Endothelial cell of umbilical vein (primary cell): Measurements from ENCODE around the gene CCDC9. TPM values are rescaled to one million over a fixed set of nuclear protein-coding genes. Genes with fewer than 3 reads are reported as not detected.

Experiments used
- BruUV-seq: library from RNA; stranded (reverse); fragments of 400-500 nt; replicated peaks from 2 replicates; lab custom pipeline; 2021; lab: Mats Ljungman, UMichigan
- CTCF ChIA-PET: fragments of 300-600, 350-600 bp; sonication (Branson Sonifier 250); formaldehyde crosslinking; loops from one replicate; lab custom pipeline; 2021; ENCODE audit warnings: antibody characterized with exemption, inconsistent platforms; lab: Charles Lee
- POLR2A ChIA-PET: fragments of 300-600, 350-600 bp; sonication (Branson Sonifier 250); formaldehyde crosslinking; loops from one replicate; lab custom pipeline; 2021; ENCODE audit warnings: antibody characterized with exemption, inconsistent platforms; lab: Charles Lee
- DNase-seq: peaks from one replicate; pipeline ENCODE4 v3.0.0-alpha.2; 2011; ENCODE audit warnings: low read depth, low spot score
- FAIRE-seq: peaks from 2 replicates; lab custom pipeline; 2011; peaks lifted over from hg19 to GRCh38; lab: Jason Lieb, UNC
- H2AFZ ChIP-seq: 2 replicates; pipeline ENCODE4 v1.6.0; 2012; ENCODE audit warnings: low read depth, low read length, control low read depth, inconsistent platforms
- H3K27ac ChIP-seq: 2 replicates; pipeline ENCODE4 v1.5.1; 2011; ENCODE audit warnings: low read depth, mild to moderate bottlenecking, control low read depth, low read length, moderate library complexity; ENCODE audit not compliant: insufficient read depth
- H3K27me3 ChIP-seq, 2 experiments: 2 replicates each; pipeline versions ENCODE4 v1.6.0 to v1.6.1; 2011; ENCODE audit warnings: low read length in 2 of 2, mixed read lengths in 1 of 2; ENCODE audit not compliant: control insufficient read depth in 2 of 2, insufficient read depth in 2 of 2
- H3K36me3 ChIP-seq, 2 experiments: 2 replicates in 1 of 2; 3 replicates in 1 of 2; pipeline ENCODE4 v1.5.1; 2011; ENCODE audit warnings: low read length in 2 of 2, mild to moderate bottlenecking in 1 of 2, moderate library complexity in 1 of 2; ENCODE audit not compliant: control insufficient read depth in 2 of 2, insufficient read depth in 2 of 2; ENCODE audit errors: extremely low read depth in 1 of 2
- H3K4me1 ChIP-seq: 3 replicates; pipeline ENCODE4 v1.5.1; 2011; ENCODE audit warnings: mild to moderate bottlenecking, low read length; ENCODE audit not compliant: control insufficient read depth, insufficient read depth; ENCODE audit errors: extremely low read depth
- H3K4me2 ChIP-seq: 2 replicates; pipeline ENCODE4 v1.6.1; 2011; ENCODE audit warnings: low read length, control low read depth, mixed read lengths; ENCODE audit not compliant: insufficient read depth
- H3K4me3 ChIP-seq, 3 experiments: fragments of 200-600 bp in 1 of 3; sonication (generic), shearing (Covaris generic) in 1 of 3; replicated peaks in 1 of 3; 2 replicates each; pipeline ENCODE4 v1.5.1; 2011 to 2016; ENCODE audit warnings: control low read depth in 3 of 3, low read length in 3 of 3, mild to moderate bottlenecking in 2 of 3, inconsistent platforms in 1 of 3, low read depth in 1 of 3, moderate library complexity in 1 of 3; ENCODE audit not compliant: insufficient read depth in 1 of 3
- H3K79me2 ChIP-seq: 2 replicates; pipeline ENCODE4 v1.6.0; 2012; ENCODE audit warnings: low read length, inconsistent platforms; ENCODE audit not compliant: control insufficient read depth, insufficient read depth
- H3K9ac ChIP-seq: replicated peaks from 2 replicates; pipeline ENCODE3; 2011; ENCODE audit warnings: low read length, control low read depth; ENCODE audit not compliant: insufficient read depth; ENCODE audit errors: extremely low read depth
- H3K9me1 ChIP-seq: replicated peaks from 3 replicates; pipeline ENCODE4 v1.6.0; 2011; ENCODE audit warnings: mild to moderate bottlenecking, low read length; ENCODE audit not compliant: control insufficient read depth, insufficient read depth; ENCODE audit errors: extremely low read depth
- H3K9me3 ChIP-seq: replicated peaks from 2 replicates; pipeline ENCODE4 v1.5.1; 2012; ENCODE audit warnings: low read length, inconsistent platforms; ENCODE audit not compliant: control insufficient read depth, insufficient read depth
- H4K20me1 ChIP-seq: replicated peaks from 2 replicates; pipeline ENCODE3; 2011; ENCODE audit warnings: mild to moderate bottlenecking, low read length; ENCODE audit not compliant: control insufficient read depth, insufficient read depth; ENCODE audit errors: extremely low read depth
- EZH2 ChIP-seq: IDR thresholded peaks from 2 replicates; pipeline ENCODE4 v1.6.1; 2012; ENCODE audit warnings: borderline replicate concordance, low read depth, mild to moderate bottlenecking, moderate library complexity, low read length, inconsistent platforms; ENCODE audit not compliant: severe bottlenecking
- FOS ChIP-seq: IDR thresholded peaks from 2 replicates; pipeline ENCODE4 v1.6.1; 2011; ENCODE audit warnings: mild to moderate bottlenecking, low read length, moderate library complexity, borderline replicate concordance; ENCODE audit not compliant: insufficient read depth
- JUN ChIP-seq: IDR thresholded peaks from 2 replicates; pipeline ENCODE4 v1.6.1; 2011; ENCODE audit warnings: borderline replicate concordance, low read depth; ENCODE audit not compliant: insufficient read length, insufficient read depth
- MYC ChIP-seq: IDR thresholded peaks from one replicate; pipeline ENCODE4 v1.6.1; 2011; ENCODE audit warnings: mild to moderate bottlenecking, low read depth, low read length
- dilution Hi-C: fragments of 300-500 bp; cut with MboI; formaldehyde crosslinking; loops from one replicate; pipeline ENCODE4 v1.15.0; 2019; ENCODE audit warnings: low sequenced_read_pairs; ENCODE audit not compliant: extremely low pct_ligation_motif_present
- intact Hi-C: fragments of 100-400 bp; cut with micrococcal nuclease; formaldehyde crosslinking; loops from one replicate; pipeline ENCODE4 v1.10.0; 2022
- polyA plus RNA-seq, 4 experiments: library from polyadenylated mRNA; depleted of rRNA in 3 of 4; stranded (reverse) in 3 of 4; unstranded in 1 of 4; fragments of >200 nt; gene quantifications; 2 replicates each; pipeline versions ENCODE4 v1.2.1 to v1.2.3, GENCODE V29; 2011 to 2012; ENCODE audit warnings: missing spikeins in 1 of 4
- total RNA-seq: library from RNA; stranded (reverse); gene quantifications from 2 replicates; pipeline ENCODE4 v1.2.3, GENCODE V29; 2021
- TF ChIP-seq, protein P1 (sequence below), 2 donors: IDR thresholded peaks; 1 replicate in 1 of 2; 2 replicates in 1 of 2; pipeline ENCODE4 v1.5.1; 2011; ENCODE audit warnings: low read length in 2 of 2, mild to moderate bottlenecking in 2 of 2, moderate library complexity in 2 of 2, control low read depth in 1 of 2, inconsistent platforms in 1 of 2, low read depth in 1 of 2; ENCODE audit not compliant: insufficient read depth in 1 of 2; ENCODE audit errors: extremely low read depth in 1 of 2

CCDC9 gene
- total and polyA plus RNA-seq, 2 donors (not counting 3 experiments of a cell fraction or from before 2014, with no cell fraction given) = 6.0 to 26.9 TPM

DNA sequence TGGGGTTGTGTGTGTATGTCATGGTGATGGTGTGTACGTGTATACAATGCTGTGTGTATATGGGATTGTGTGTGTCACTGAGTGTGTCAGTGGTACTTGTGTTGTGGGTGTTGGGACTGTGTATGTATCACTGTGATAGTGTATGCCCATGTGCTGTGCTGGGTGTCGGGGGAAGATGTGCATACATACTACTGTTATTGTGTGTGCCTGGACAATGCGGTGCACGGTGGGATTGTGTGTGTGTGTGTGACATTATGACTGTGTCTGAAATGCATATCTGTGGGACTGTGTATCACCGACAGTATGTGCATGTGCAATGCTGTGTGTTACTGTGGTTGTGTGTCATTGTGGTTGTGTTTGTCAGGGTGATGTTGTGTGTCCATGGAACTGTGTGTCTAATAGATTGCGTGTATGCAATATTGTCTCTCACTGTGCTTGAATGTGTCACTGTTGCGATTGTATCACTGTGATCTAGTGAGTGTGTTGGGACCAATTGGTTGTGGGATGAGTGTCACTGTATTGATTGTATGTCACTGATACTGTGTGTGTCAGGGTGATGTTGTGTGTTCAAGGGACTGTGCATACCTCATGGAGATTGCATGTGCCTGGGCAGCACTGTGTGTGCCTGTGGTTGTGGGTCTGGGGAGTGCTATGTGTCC is 14.3 kb upstream of the CCDC9 start:
- Histone ChIP-seq H3K36me3 (no peaks in the 10 kb centered on the region), H2AFZ (no peak overlapping the region), H3K4me3 (no peak overlapping the region), H3K27ac (no peak overlapping the region), H3K79me2 (no peaks in the 10 kb centered on the region), H3K4me2 (no peak overlapping the region), H4K20me1 (no peaks in the 10 kb centered on the region), H3K9me3 (no peaks in the 10 kb centered on the region), H3K27me3 (no peaks in the 10 kb centered on the region), H3K4me1 (peaks cover 21% of the 10 kb centered on the region), H3K9ac (no peak overlapping the region), H3K9me1 (no peaks in the 10 kb centered on the region)
- BruUV-seq = no TSS peak
- CTCF ChIA-PET = interaction anchor here (6.3 to 8.3 kb wide), 2 partner anchors 28 to 94 kb away, joined by 223 to 533 read pairs; no protein-coding TSS in a partner anchor
- POLR2A ChIA-PET = no interaction called here
- FAIRE-seq (no peak), DNase-seq (no peak)
- TF ChIP-seq, protein P1, sequence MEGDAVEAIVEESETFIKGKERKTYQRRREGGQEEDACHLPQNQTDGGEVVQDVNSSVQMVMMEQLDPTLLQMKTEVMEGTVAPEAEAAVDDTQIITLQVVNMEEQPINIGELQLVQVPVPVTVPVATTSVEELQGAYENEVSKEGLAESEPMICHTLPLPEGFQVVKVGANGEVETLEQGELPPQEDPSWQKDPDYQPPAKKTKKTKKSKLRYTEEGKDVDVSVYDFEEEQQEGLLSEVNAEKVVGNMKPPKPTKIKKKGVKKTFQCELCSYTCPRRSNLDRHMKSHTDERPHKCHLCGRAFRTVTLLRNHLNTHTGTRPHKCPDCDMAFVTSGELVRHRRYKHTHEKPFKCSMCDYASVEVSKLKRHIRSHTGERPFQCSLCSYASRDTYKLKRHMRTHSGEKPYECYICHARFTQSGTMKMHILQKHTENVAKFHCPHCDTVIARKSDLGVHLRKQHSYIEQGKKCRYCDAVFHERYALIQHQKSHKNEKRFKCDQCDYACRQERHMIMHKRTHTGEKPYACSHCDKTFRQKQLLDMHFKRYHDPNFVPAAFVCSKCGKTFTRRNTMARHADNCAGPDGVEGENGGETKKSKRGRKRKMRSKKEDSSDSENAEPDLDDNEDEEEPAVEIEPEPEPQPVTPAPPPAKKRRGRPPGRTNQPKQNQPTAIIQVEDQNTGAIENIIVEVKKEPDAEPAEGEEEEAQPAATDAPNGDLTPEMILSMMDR (IDR thresholded peaks at IDR 0.05; ENCODE audit: extremely low read depth in 1 of 2, insufficient read depth in 1 of 2, low read depth in 1 of 2, low read length in 2 of 2) = no peak
- TF ChIP-seq JUN = no peak
- no peak for TF ChIP-seq MYC
- TF ChIP-seq EZH2 = no peak
- TF ChIP-seq FOS = no peak
- intact Hi-C loops = loop anchor here (5.0 kb wide), 2 partner anchors 205 to 385 kb away; no protein-coding TSS in a partner anchor
- dilution Hi-C loops = no loop called here
